Panc1 (cell line): ENCODE results near the gene SVBP. TPM values are rescaled to one million over a fixed set of nuclear protein-coding genes. Genes with fewer than 3 reads are reported as not detected.

Experiments
- ATAC-seq: fragments of 200-7000 bp; cut with Tn5 transposase; 2 replicates; pipeline ENCODE4 v1.9.1; 2020; ENCODE audit warnings: mild to moderate bottlenecking, moderate library complexity
- BruUV-seq: library from RNA; stranded (reverse); fragments of 400-500 nt; replicated peaks from 2 replicates; lab custom pipeline; 2021; lab: Mats Ljungman, UMichigan
- CTCF ChIA-PET: fragments of 300-600 bp; sonication (Branson Sonifier 250); formaldehyde crosslinking; loops from one replicate; lab custom pipeline; 2022; ENCODE audit warnings: antibody characterized with exemption; lab: Charles Lee
- POLR2A ChIA-PET: fragments of 300-600 bp; sonication (Branson Sonifier 250); formaldehyde crosslinking; loops from one replicate; lab custom pipeline; 2022; ENCODE audit warnings: antibody characterized with exemption; lab: Charles Lee
- DNase-seq: peaks from one replicate; pipeline ENCODE4 v3.0.0-alpha.2; 2010; ENCODE audit warnings: low read depth, low spot score
- H3K27ac ChIP-seq: 2 replicates; pipeline ENCODE4 v1.5.1; 2011; ENCODE audit warnings: mild to moderate bottlenecking, low read length, inconsistent platforms
- H3K27me3 ChIP-seq: fragments of 200-500 bp; sonication (Bioruptor generic); 2 replicates; pipeline ENCODE4 v1.6.0; 2014; ENCODE audit warnings: low read length, inconsistent platforms; ENCODE audit not compliant: control insufficient read depth, insufficient read depth
- H3K36me3 ChIP-seq: fragments of 200-500 bp; sonication (Bioruptor generic); 2 replicates; pipeline ENCODE4 v1.5.1; 2014; ENCODE audit warnings: inconsistent platforms, mild to moderate bottlenecking, low read length, moderate library complexity; ENCODE audit not compliant: control insufficient read depth, insufficient read depth
- H3K4me1 ChIP-seq: 2 replicates; pipeline ENCODE4 v1.5.1; 2011; ENCODE audit warnings: inconsistent platforms, mild to moderate bottlenecking, low read length, moderate library complexity; ENCODE audit not compliant: control insufficient read depth, insufficient read depth
- H3K4me3 ChIP-seq, 2 experiments: 2 replicates each; pipeline ENCODE4 v1.5.1; 2011 to 2012; ENCODE audit warnings: low read depth in 2 of 2, low read length in 2 of 2, mild to moderate bottlenecking in 2 of 2, inconsistent platforms in 1 of 2, moderate library complexity in 1 of 2
- H3K9me3 ChIP-seq: fragments of 200-500 bp; sonication (Bioruptor generic); 2 replicates; pipeline ENCODE4 v1.5.1; 2014; ENCODE audit warnings: low read depth, mild to moderate bottlenecking, inconsistent platforms, low read length, moderate library complexity; ENCODE audit not compliant: control insufficient read depth, insufficient read depth
- CTCF ChIP-seq: fragments of 450-650 bp; IDR thresholded peaks from 2 replicates; pipeline ENCODE4 v1.5.1; 2017; ENCODE audit warnings: mild to moderate bottlenecking
- POLR2AphosphoS5 ChIP-seq: IDR thresholded peaks from 2 replicates; pipeline ENCODE4 v1.6.1; 2012; ENCODE audit warnings: mild to moderate bottlenecking, low read depth, low read length, moderate library complexity
- REST ChIP-seq, 2 experiments: IDR thresholded peaks; 2 replicates each; pipeline ENCODE4 v1.6.1; 2011 to 2012; ENCODE audit warnings: low read depth in 2 of 2, control low read depth in 1 of 2, low read length in 1 of 2, mild to moderate bottlenecking in 1 of 2, moderate library complexity in 1 of 2; ENCODE audit not compliant: insufficient read depth in 1 of 2
- SIN3A ChIP-seq: IDR thresholded peaks from 2 replicates; pipeline ENCODE4 v1.6.1; 2012; ENCODE audit warnings: low read depth, mild to moderate bottlenecking, low read length, moderate library complexity, borderline replicate concordance; ENCODE audit not compliant: insufficient read depth
- TCF7L2 ChIP-seq: IDR thresholded peaks from 2 replicates; pipeline ENCODE4 v1.6.1; 2011; ENCODE audit warnings: mild to moderate bottlenecking, low read depth, low read length, inconsistent platforms
- in situ Hi-C: cut with HindIII; loops from 2 replicates; pipeline ENCODE4 v1.10.0; 2016; ENCODE audit warnings: low sequenced_read_pairs, low pct_unique_long_range_greater_than_20kb
- intact Hi-C: fragments of 100-400 bp; cut with micrococcal nuclease; formaldehyde crosslinking; loops from one replicate; pipeline ENCODE4 v1.10.0; 2022; ENCODE audit not compliant: unreplicated experiment
- total RNA-seq: library from RNA; stranded (reverse); gene quantifications from one replicate; pipeline ENCODE4 v1.2.1, GENCODE V29; 2021; ENCODE audit not compliant: unreplicated experiment

SVBP gene
- total RNA-seq, 1 experiment from 2014 or later: 21.2 TPM

- intact Hi-C loops: no loop called here
- ChIA-PET POLR2A (no interaction called here), CTCF (interaction anchor here (0.7 kb wide), 1 partner anchor 9 kb away, joined by 6 read pairs; no protein-coding TSS in a partner anchor)
- Histone ChIP-seq H3K27ac (no peak overlapping the region), H3K4me3 (no peak overlapping the region), H3K27me3 (no peaks in the 10 kb centered on the region), H3K9me3 (no peaks in the 10 kb centered on the region), H3K36me3 (no peaks in the 10 kb centered on the region), H3K4me1 (no peaks in the 10 kb centered on the region)
- DNase-seq (no peak), ATAC-seq (no peak)
- BruUV-seq: no TSS peak
- in situ Hi-C loops: no loop called here
- TF ChIP-seq POLR2AphosphoS5: no peak
- TF ChIP-seq SIN3A: no peak
- no peak for TF ChIP-seq TCF7L2
- no peak for TF ChIP-seq REST (IDR thresholded peaks at IDR 0.05; ENCODE audit: insufficient read depth in 1 of 2, low read depth in 2 of 2, low read length in 1 of 2)
- TF ChIP-seq CTCF: no peak
Measured at GRCh38 chr1:42807056-42807668, 10.0 kb downstream of the SVBP start.

- no peak for DNase-seq
- Histone ChIP-seq H3K9me3 (no peaks in the 10 kb centered on the region), H3K4me3 (no peak overlapping the region), H3K27ac (no peak overlapping the region), H3K27me3 (no peaks in the 10 kb centered on the region), H3K4me1 (no peaks in the 10 kb centered on the region), H3K36me3 (no peaks in the 10 kb centered on the region)
- in situ Hi-C loops (no loop called here), intact Hi-C loops (no loop called here)
- TF ChIP-seq POLR2AphosphoS5 (no peak), SIN3A (no peak), REST (IDR thresholded peaks at IDR 0.05; ENCODE audit: insufficient read depth in 1 of 2, low read depth in 2 of 2, low read length in 1 of 2) (no peak), TCF7L2 (no peak), CTCF (no peak)
- no peak for ATAC-seq
- CTCF ChIA-PET: interaction anchor here (0.7 kb wide), 1 partner anchor 9 kb away, joined by 6 read pairs; no protein-coding TSS in a partner anchor
- no TSS peak for BruUV-seq
- POLR2A ChIA-PET: no interaction called here
Measured at GRCh38 chr1:42806593-42806992, 10.6 kb downstream of the SVBP start.
